HG03565 (cell line): ENCODE results near the gene TAS2R31.
"Not testable (repeated sequence)": the region's sequence is repeated elsewhere in the genome, so short reads cannot be mapped to it uniquely, and the experiment has no call there.

ENCODE experiments used
- ATAC-seq: cut with Tn5 transposase; IDR thresholded peaks from one replicate; pipeline ENCODE4 v1.9.1; 2021; ENCODE audit warnings: mild to moderate bottlenecking, moderate library complexity; ENCODE audit not compliant: unreplicated experiment

Gene TAS2R31, protein sequence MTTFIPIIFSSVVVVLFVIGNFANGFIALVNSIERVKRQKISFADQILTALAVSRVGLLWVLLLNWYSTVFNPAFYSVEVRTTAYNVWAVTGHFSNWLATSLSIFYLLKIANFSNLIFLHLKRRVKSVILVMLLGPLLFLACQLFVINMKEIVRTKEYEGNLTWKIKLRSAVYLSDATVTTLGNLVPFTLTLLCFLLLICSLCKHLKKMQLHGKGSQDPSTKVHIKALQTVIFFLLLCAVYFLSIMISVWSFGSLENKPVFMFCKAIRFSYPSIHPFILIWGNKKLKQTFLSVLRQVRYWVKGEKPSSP

GRCh38 chr12:11031307-11031706 is at the start of gene TAS2R31:
TSS of gene TAS2R31 (minus strand) at chr12:11031407. CDS start at chr12:11031335, 72 bp downstream.
- ATAC-seq = no peak

GRCh38 chr12:11078246-11078645 is 47.0 kb upstream of the TAS2R31 start:
- ATAC-seq = no peak

GRCh38 chr12:11075642-11076041 is 44.4 kb upstream of the TAS2R31 start:
- peak; percentile 59 for ATAC-seq

GRCh38 chr12:11071414-11071813 is 40.2 kb upstream of the TAS2R31 start:
- no peak for ATAC-seq

DNA sequence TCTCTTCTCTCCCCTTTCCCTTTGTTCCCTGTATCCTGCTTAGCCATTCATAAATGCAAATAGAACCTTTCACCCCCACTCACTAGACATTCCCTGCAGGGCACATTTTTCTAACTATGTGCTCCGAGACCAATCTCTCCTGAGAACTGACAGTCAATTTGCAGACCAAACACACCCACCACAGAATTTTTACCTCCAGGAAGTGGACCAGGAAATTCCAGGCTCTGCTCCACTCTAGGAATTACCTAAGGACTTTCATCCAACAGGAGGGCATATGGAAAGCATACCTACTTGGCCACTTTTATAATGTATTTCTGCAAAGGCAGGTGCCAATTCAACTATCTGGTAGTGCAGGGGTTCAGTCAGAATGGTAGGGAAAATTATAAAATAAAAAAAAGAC is 39.8 kb upstream of the TAS2R31 start:
- no peak for ATAC-seq

- ATAC-seq = no peak
Observed at GRCh38 chr12:11069854-11070365, 38.7 kb upstream of the TAS2R31 start.

- no peak for ATAC-seq
Observed at GRCh38 chr12:11067514-11067913, 36.3 kb upstream of the TAS2R31 start.

- not testable (repeated sequence) for ATAC-seq
Observed at GRCh38 chr12:11062194-11062593, 31.0 kb upstream of the TAS2R31 start, which contains the start of gene TAS2R46. TSS of gene TAS2R46 (minus strand) at chr12:11062294. CDS start at chr12:11062294, 0 bp downstream.

DNA sequence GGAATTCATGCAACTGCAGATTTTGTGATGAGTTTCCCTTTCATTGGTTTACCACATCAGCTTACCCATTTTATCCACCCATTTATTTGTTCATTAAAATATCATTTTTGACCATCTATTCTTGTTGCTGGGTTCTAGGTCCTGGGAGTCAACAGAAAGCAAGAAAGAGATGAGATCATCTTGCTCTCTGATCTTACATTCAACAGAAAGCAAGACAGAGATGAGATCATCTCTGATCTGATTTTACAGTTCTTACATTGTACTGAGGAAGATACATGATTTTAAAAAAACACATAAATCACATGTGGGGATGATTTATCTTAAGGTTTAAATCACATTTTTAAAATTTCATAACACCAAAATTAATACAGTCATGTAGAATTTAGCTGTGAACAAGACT is 28.6 kb upstream of the TAS2R31 start:
- ATAC-seq = peak; percentile 45

DNA sequence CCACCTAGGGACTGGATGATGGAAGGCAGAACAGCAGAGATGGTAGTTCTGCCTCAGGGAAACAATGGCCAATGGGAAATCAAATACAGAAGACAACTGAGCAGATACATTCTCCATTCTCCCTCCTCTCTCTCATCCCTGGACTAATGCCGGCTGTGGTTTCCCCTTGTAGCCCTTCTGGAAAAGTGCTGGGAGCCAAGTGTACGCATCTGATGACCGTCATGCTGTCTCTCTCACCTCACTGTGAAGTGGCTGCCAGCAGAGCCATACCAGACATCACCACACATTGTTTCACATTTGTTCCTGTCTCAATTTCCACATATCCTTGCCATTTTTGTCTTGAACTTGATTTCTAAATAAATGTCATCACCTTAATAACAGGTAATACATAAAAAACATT is 27.8 kb upstream of the TAS2R31 start:
- ATAC-seq = no peak

- ATAC-seq = no peak
Observed at GRCh38 chr12:11055306-11055705, 24.1 kb upstream of the TAS2R31 start.

DNA sequence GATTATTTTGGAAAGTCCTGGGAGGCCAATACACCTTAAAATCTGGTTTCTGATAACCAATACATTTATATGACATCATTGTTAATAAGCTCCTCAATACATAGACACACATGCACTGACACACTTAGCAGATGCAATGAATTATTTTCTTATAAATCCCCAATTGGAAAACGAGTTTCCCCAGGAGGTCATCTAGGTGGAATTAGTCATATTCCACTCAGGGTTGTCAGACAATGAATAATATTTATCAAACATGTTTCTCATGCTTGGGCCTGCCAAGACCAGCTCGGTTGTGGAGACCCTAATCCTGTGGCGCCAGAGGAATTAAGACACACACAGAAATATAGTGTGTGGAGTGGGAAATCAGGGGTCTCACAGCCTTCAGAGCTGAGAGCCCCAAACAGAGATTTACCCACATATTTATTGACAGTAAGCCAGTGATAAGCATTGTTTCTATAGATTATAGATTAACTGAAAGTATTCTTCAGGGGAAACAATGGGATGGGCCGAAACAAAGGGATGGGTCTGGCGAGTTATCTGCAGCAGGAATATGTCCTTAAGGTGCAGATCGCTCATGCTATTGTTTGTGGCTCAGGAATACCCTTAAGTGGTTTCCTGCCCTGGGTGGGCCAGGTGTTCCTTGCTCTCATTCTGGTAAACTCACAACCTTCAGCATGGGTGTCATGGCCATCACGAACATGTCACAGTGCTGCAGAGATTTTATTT is 18.8 kb upstream of the TAS2R31 start:
- ATAC-seq = not testable (repeated sequence)

- ATAC-seq = not testable (repeated sequence)
Observed at GRCh38 chr12:11041366-11041765, 10.2 kb upstream of the TAS2R31 start.

GRCh38 chr12:11040162-11040561 is 9.0 kb upstream of the TAS2R31 start:
- ATAC-seq = no peak

DNA sequence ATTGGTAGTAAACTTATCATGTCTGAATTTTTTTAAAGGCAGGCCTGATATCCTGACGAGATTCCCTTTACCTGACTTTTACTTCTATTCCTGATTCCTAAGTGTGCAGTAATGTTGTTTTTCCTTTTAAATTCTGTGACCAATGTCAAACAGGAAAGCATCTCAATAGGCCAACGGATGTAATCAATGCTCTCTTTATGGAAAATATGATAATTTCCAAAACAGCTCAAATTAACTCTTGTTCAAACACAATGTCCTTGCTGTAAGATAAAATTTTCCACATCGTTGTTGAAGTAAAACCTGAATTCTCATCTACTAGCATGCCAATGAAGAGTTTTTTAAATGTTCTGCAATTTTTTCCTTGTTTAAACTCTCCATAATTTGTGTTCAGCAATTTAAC is 8.0 kb upstream of the TAS2R31 start:
- ATAC-seq = no peak

DNA sequence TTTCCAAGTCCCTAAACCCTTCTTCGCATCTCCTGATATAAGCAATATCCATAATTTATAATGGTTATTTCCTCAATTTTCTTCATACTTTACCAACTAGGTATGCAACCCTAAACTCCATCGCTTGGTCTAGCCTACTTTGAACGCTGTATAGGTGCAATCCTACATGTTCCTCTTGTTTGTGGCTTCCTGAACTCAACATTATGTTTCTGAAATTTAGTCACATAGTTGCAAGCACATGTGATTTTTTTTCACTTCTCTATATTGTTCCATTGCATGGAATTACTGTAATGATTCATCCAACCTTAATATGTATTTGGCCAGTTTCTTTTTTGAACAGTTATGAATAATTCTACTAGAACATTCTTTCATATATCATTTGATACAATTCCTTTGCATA is 2.8 kb upstream of the TAS2R31 start:
- ATAC-seq = peak; percentile 57

- no peak for ATAC-seq
Observed at GRCh38 chr12:11026118-11026517, 5.1 kb downstream of the TAS2R31 start.

DNA sequence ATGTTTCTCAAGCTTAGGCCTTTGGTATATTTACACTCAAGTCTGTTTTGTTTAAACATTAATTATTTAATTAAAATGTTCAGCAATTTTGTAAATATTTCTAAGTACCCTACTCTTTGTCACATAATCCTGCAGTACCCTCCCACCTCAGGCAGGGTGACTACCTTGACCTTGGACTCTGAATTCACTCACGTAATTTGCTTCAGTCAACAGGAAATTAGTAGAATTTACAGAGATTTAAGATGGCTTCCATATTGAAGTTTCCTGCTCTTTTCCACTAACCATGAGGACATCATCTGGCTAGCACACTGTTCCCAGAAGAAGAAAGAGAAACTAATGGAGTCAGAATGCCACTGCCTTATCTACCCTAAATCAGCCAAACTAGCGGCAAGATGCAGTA is 7.8 kb downstream of the TAS2R31 start:
- ATAC-seq = no peak

DNA sequence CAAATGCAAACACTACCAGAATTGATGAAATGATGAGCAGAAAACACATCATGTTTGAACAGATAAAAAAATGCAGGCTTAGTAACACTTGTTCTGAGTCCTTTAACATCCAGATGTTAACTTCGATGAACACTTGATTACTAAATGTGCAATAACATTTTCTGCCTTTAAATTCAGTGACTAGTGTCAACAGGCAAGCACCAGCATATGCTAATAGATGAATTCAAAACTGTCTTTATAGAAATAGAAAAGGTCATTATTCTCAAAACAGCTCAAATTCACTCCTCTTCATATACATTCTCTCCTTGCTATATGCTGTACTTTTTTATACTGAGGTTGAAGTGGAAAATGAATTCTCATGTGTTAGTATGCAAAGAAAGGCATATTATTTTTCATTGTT is 8.7 kb downstream of the TAS2R31 start, which contains the start of gene TAS2R19:
TAS2R19 (minus strand) TSS at position 101 of the 400 bp plus-strand sequence; CDS start at position 52, 49 bp downstream.
- no peak for ATAC-seq

DNA sequence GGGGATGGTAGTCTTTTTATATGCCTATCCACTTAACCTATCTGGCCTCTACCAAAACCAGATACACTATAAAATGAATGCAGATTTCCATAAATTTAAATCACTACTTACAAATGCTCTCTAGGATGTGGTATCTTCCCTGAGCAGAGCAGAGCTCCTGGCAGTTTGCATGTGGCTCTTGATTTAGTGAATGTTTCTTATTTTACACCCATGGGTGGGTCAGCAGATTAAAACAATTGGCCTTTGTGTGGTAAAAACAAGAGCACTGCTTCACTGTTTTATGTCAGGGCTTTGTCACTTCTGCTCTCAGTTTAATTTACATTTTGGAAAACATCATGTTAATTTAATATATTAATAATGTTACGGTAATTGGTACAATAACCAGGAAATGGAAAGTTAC is 14.3 kb downstream of the TAS2R31 start:
- no peak for ATAC-seq

DNA sequence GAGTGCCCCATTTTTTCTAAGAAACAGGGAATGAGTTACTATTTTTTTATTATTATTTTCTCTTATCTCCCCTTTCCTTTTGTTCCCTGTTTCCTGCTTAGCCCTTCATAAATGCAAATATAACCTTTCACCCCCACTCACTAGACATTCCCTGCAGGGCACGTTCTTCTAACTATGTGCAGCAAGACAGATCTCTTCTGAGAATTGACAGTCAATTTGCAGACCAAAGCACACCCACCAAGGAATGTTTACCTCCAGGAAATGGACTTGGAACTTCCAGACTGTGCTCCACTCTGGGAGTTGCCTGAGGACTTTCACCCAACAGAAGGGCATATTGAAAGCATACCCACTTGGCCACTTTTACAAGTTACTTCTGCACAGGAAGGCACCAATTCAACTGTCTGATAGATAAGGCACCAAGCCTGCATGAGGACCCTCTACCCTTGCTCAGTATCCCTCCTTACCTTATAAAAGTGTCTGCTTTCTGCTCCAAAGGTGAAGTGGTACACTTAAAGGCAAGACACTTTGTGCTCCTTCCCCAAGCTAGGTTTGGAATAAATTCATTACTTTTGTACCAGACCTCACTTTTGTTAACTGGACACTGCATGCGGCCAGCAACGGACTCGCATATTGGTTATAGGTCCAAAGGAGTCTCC is 15.3 kb downstream of the TAS2R31 start:
- no peak for ATAC-seq
